ENCODE results near the gene CHST12. TPM values are rescaled to one million over a fixed set of nuclear protein-coding genes. Genes with fewer than 3 reads are reported as not detected.
"Not testable (repeated sequence)": the region's sequence is repeated elsewhere in the genome, so short reads cannot be mapped to it uniquely, and the experiment has no call there.

The CHST12 gene
- total RNA-seq, 2 donors from 2014 or later: 14.5 to 18.5 TPM

DNA sequence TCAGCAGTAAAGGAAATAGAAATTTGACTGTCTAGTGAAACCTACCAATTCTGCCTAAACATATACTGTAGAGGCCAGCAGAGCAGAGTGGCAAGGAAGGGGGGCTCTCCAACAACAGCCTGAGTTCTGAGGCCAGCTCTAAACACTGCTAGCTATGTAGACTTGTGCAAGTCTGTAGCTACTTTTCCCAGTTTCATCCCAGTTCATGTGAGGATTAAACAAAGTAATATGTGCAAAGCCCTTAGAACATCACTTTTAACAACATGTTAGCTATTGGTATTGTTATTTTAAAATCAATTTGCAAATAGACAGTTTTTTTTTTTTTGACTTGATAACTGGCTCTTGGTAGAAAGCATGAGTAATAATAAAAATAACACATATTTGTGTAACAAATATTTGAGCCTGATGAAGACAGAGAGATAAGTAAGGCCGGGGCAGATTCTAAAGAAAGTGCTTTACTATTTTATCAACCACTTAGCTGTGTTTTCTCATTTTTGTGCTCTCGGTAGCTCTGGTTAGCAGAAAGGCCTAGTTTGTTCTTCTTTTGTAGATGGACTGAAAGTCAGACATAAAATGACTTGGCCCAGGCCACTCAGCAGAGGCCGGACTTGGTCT, 9.3 kb downstream of the CHST12 start:
- no peak overlapping the region for H3K27ac ChIP-seq (ENCODE audit: low read depth, low read length)
- DNase-seq: no peak
- H3K4me1 ChIP-seq (ENCODE audit: control insufficient read depth, insufficient read depth, low read length): no peaks in the 10 kb centered on the region
- no peaks in the 10 kb centered on the region for H3K9me3 Mint-ChIP-seq
- no peaks in the 10 kb centered on the region for H3K27me3 ChIP-seq (ENCODE audit: control insufficient read depth, insufficient read depth, low read length, poor library complexity, severe bottlenecking)
- H3K4me1 Mint-ChIP-seq: peaks cover 8% of the 10 kb centered on the region
- H3K36me3 Mint-ChIP-seq (ENCODE audit: low read depth): peaks cover 4% of the 10 kb centered on the region
- WGBS, 2 experiments (ENCODE audit: insufficient coverage in 1 of 2, insufficient read length in 1 of 2): 98 to 100% methylated on average over 2 to 3 of the region's 3 CpGs
- H3K4me3 Mint-ChIP-seq: no peak overlapping the region
- H3K27me3 Mint-ChIP-seq (ENCODE audit: insufficient read depth): no peaks in the 10 kb centered on the region
- no peak overlapping the region for H3K9ac ChIP-seq (ENCODE audit: extremely low read depth, low read length, poor library complexity, severe bottlenecking)
- TF ChIP-seq, protein P1, sequence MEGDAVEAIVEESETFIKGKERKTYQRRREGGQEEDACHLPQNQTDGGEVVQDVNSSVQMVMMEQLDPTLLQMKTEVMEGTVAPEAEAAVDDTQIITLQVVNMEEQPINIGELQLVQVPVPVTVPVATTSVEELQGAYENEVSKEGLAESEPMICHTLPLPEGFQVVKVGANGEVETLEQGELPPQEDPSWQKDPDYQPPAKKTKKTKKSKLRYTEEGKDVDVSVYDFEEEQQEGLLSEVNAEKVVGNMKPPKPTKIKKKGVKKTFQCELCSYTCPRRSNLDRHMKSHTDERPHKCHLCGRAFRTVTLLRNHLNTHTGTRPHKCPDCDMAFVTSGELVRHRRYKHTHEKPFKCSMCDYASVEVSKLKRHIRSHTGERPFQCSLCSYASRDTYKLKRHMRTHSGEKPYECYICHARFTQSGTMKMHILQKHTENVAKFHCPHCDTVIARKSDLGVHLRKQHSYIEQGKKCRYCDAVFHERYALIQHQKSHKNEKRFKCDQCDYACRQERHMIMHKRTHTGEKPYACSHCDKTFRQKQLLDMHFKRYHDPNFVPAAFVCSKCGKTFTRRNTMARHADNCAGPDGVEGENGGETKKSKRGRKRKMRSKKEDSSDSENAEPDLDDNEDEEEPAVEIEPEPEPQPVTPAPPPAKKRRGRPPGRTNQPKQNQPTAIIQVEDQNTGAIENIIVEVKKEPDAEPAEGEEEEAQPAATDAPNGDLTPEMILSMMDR (conservative IDR thresholded peaks at IDR 0.05): no peak
- H3K36me3 ChIP-seq (ENCODE audit: control insufficient read depth, insufficient read depth, low read length): peaks cover 6% of the 10 kb centered on the region
- H3K4me3 ChIP-seq (ENCODE audit: low read length): no peak overlapping the region
- H3K9me3 ChIP-seq (ENCODE audit: control insufficient read depth, low read length): no peaks in the 10 kb centered on the region
- H3K27ac Mint-ChIP-seq: no peak overlapping the region

GRCh38 chr7:2416063-2416462, 12.7 kb downstream of the CHST12 start:
- no peaks in the 10 kb centered on the region for H3K9me3 ChIP-seq (ENCODE audit: control insufficient read depth, low read length)
- H3K27ac ChIP-seq (ENCODE audit: low read depth, low read length): no peak overlapping the region
- peaks cover 6% of the 10 kb centered on the region for H3K36me3 ChIP-seq (ENCODE audit: control insufficient read depth, insufficient read depth, low read length)
- no peaks in the 10 kb centered on the region for H3K4me1 ChIP-seq (ENCODE audit: control insufficient read depth, insufficient read depth, low read length)
- H3K9me3 Mint-ChIP-seq: no peaks in the 10 kb centered on the region
- H3K4me3 Mint-ChIP-seq: no peak overlapping the region
- H3K4me3 ChIP-seq (ENCODE audit: low read length): no peak overlapping the region
- TF ChIP-seq, protein P1 (conservative IDR thresholded peaks at IDR 0.05): no peak
- peaks cover 7% of the 10 kb centered on the region for H3K36me3 Mint-ChIP-seq (ENCODE audit: low read depth)
- WGBS, 2 experiments (ENCODE audit: insufficient coverage in 1 of 2, insufficient read length in 1 of 2): 93 to 94% methylated on average over 5 of the region's 5 CpGs
- H3K27me3 ChIP-seq (ENCODE audit: control insufficient read depth, insufficient read depth, low read length, poor library complexity, severe bottlenecking): no peaks in the 10 kb centered on the region
- no peak overlapping the region for H3K9ac ChIP-seq (ENCODE audit: extremely low read depth, low read length, poor library complexity, severe bottlenecking)
- no peaks in the 10 kb centered on the region for H3K4me1 Mint-ChIP-seq
- no peak overlapping the region for H3K27ac Mint-ChIP-seq
- no peaks in the 10 kb centered on the region for H3K27me3 Mint-ChIP-seq (ENCODE audit: insufficient read depth)
- DNase-seq: no peak

- 94 to 95% methylated on average over 6 of the region's 6 CpGs for WGBS, 2 experiments (ENCODE audit: insufficient coverage in 1 of 2, insufficient read length in 1 of 2)
- DNase-seq: no peak
- Mint-ChIP-seq H3K36me3 (ENCODE audit: low read depth) (peaks cover 7% of the 10 kb centered on the region), H3K27ac (no peak overlapping the region), H3K27me3 (ENCODE audit: insufficient read depth) (no peaks in the 10 kb centered on the region), H3K4me3 (no peak overlapping the region), H3K9me3 (no peaks in the 10 kb centered on the region), H3K4me1 (no peaks in the 10 kb centered on the region)
- H3K27ac ChIP-seq (ENCODE audit: low read depth, low read length): no peak overlapping the region
- H3K36me3 ChIP-seq (ENCODE audit: control insufficient read depth, insufficient read depth, low read length): peaks cover 6% of the 10 kb centered on the region
- no peak overlapping the region for H3K9ac ChIP-seq (ENCODE audit: extremely low read depth, low read length, poor library complexity, severe bottlenecking)
- no peaks in the 10 kb centered on the region for H3K4me1 ChIP-seq (ENCODE audit: control insufficient read depth, insufficient read depth, low read length)
- no peaks in the 10 kb centered on the region for H3K9me3 ChIP-seq (ENCODE audit: control insufficient read depth, low read length)
- TF ChIP-seq, protein P1 (conservative IDR thresholded peaks at IDR 0.05): no peak
- H3K27me3 ChIP-seq (ENCODE audit: control insufficient read depth, insufficient read depth, low read length, poor library complexity, severe bottlenecking): no peaks in the 10 kb centered on the region
- H3K4me3 ChIP-seq (ENCODE audit: low read length): no peak overlapping the region
Measured at GRCh38 chr7:2416650-2417049, 13.2 kb downstream of the CHST12 start.

- not testable (repeated sequence) for H3K9me3 Mint-ChIP-seq, H3K27ac Mint-ChIP-seq
Measured at GRCh38 chr7:2417178-2417577, 13.8 kb downstream of the CHST12 start.

More at GRCh38 chr7:2417178-2417577, 13.8 kb downstream of the CHST12 start:
- 89% methylated on average over 3 of the region's 3 CpGs; no CpG with 5 or more reads in 1 of the 2 experiments for WGBS, 2 experiments (ENCODE audit: insufficient coverage in 1 of 2, insufficient read length in 1 of 2)
- not testable (repeated sequence) for H3K27ac ChIP-seq (ENCODE audit: low read depth, low read length); H3K36me3 ChIP-seq (ENCODE audit: control insufficient read depth, insufficient read depth, low read length); H3K4me3 ChIP-seq (ENCODE audit: low read length); H3K36me3 Mint-ChIP-seq (ENCODE audit: low read depth); H3K9ac ChIP-seq (ENCODE audit: extremely low read depth, low read length, poor library complexity, severe bottlenecking); H3K27me3 ChIP-seq (ENCODE audit: control insufficient read depth, insufficient read depth, low read length, poor library complexity, severe bottlenecking); DNase-seq; H3K9me3 ChIP-seq (ENCODE audit: control insufficient read depth, low read length); H3K4me1 ChIP-seq (ENCODE audit: control insufficient read depth, insufficient read depth, low read length); H3K4me3 Mint-ChIP-seq; H3K4me1 Mint-ChIP-seq; H3K27me3 Mint-ChIP-seq (ENCODE audit: insufficient read depth)
